Mammary epithelial cell (primary cell): ENCODE data around the gene CHST9.

Experiments
- EZH2 ChIP-seq: IDR thresholded peaks from 2 replicates; pipeline ENCODE4 v1.6.1; 2012; ENCODE audit warnings: low read length, inconsistent platforms, borderline replicate concordance
- TF ChIP-seq, protein P1 (sequence below), 2 donors: IDR thresholded peaks in 1 of 2; conservative IDR thresholded peaks in 1 of 2; 2 replicates each; pipeline ENCODE4 v1.5.1; 2011 to 2012; ENCODE audit warnings: inconsistent platforms in 2 of 2, low read length in 2 of 2, mild to moderate bottlenecking in 2 of 2, control low read depth in 1 of 2, low read depth in 1 of 2; ENCODE audit not compliant: insufficient read depth in 1 of 2; ENCODE audit errors: extremely low read depth in 1 of 2

DNA sequence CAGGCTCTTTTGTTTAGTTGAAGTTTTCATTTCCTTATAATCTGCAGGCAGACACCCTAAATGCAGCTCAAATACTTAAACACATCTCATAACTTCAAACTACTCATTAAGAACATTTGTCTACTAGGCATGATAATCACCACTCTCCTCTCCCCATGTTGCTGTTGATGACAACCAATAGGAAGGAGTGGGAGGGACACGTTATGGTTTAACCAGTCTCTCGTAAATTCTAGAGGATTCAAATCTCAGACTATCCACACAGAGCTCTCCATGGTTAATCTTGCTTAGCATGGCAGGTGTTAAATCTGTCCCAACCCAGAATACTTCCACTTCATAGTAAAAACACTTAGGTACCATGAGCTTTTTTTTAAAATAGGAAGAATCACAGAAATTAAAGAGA lies 192.2 kb downstream of the CHST9 start:
- TF ChIP-seq, protein P1, sequence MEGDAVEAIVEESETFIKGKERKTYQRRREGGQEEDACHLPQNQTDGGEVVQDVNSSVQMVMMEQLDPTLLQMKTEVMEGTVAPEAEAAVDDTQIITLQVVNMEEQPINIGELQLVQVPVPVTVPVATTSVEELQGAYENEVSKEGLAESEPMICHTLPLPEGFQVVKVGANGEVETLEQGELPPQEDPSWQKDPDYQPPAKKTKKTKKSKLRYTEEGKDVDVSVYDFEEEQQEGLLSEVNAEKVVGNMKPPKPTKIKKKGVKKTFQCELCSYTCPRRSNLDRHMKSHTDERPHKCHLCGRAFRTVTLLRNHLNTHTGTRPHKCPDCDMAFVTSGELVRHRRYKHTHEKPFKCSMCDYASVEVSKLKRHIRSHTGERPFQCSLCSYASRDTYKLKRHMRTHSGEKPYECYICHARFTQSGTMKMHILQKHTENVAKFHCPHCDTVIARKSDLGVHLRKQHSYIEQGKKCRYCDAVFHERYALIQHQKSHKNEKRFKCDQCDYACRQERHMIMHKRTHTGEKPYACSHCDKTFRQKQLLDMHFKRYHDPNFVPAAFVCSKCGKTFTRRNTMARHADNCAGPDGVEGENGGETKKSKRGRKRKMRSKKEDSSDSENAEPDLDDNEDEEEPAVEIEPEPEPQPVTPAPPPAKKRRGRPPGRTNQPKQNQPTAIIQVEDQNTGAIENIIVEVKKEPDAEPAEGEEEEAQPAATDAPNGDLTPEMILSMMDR (conservative IDR thresholded peaks at IDR 0.05 in 1 of 2, IDR thresholded peaks at IDR 0.05 in 1 of 2; ENCODE audit: extremely low read depth in 1 of 2, insufficient read depth in 1 of 2, low read depth in 1 of 2, low read length in 2 of 2): no peak
- TF ChIP-seq EZH2: no peak
